Kidney capillary endothelial cell (primary cell): ENCODE measurements around the gene TNPO1.
A peak's percentile ranks its signal among the peaks of the same experiment; 100 is the strongest.

ENCODE experiments used
- DNase-seq: peaks from one replicate; pipeline ENCODE4 v3.0.0-alpha.2; 2018; ENCODE audit warnings: low spot score

TNPO1 gene

GRCh38 chr5:72818866-72819534, 2.5 kb downstream of the TNPO1 start:
- DNase-seq = peak; percentile 53

GRCh38 chr5:72821776-72822175, 5.3 kb downstream of the TNPO1 start:
- DNase-seq = no peak

- DNase-seq = no peak
Observed at GRCh38 chr5:72822944-72823343, 6.5 kb downstream of the TNPO1 start.

- DNase-seq = no peak
Observed at GRCh38 chr5:72829707-72830106, 13.2 kb downstream of the TNPO1 start.

GRCh38 chr5:72830362-72830761, 13.9 kb downstream of the TNPO1 start:
- no peak for DNase-seq

GRCh38 chr5:72831685-72832084, 15.2 kb downstream of the TNPO1 start:
- DNase-seq = no peak

GRCh38 chr5:72834924-72835323, 18.5 kb downstream of the TNPO1 start:
- no peak for DNase-seq

- DNase-seq = no peak
Observed at GRCh38 chr5:72835633-72836032, 19.2 kb downstream of the TNPO1 start.

GRCh38 chr5:72836810-72837209, 20.3 kb downstream of the TNPO1 start:
- no peak for DNase-seq

GRCh38 chr5:72837524-72838096, 21.1 kb downstream of the TNPO1 start:
- no peak for DNase-seq

GRCh38 chr5:72840041-72840440, 23.6 kb downstream of the TNPO1 start:
- no peak for DNase-seq

- DNase-seq = peak; percentile 36
Observed at GRCh38 chr5:72841756-72842535, 25.5 kb downstream of the TNPO1 start.

- DNase-seq = peak; percentile 89
Observed at GRCh38 chr5:72842816-72843215, 26.4 kb downstream of the TNPO1 start.

- DNase-seq = peak; percentile 45
Observed at GRCh38 chr5:72844218-72844603, 27.8 kb downstream of the TNPO1 start.

GRCh38 chr5:72845889-72846288, 29.4 kb downstream of the TNPO1 start:
- DNase-seq = no peak

- DNase-seq = no peak
Observed at GRCh38 chr5:72846483-72846882, 30.0 kb downstream of the TNPO1 start.

GRCh38 chr5:72847439-72847838, 31.0 kb downstream of the TNPO1 start:
- DNase-seq = no peak

GRCh38 chr5:72847989-72848473, 31.6 kb downstream of the TNPO1 start:
- peak; percentile 90 for DNase-seq

GRCh38 chr5:72848474-72849428, 32.3 kb downstream of the TNPO1 start:
- no peak for DNase-seq

- DNase-seq = no peak
Observed at GRCh38 chr5:72849546-72849945, 33.1 kb downstream of the TNPO1 start.

GRCh38 chr5:72850113-72850512, 33.7 kb downstream of the TNPO1 start:
- no peak for DNase-seq

- no peak for DNase-seq
Observed at GRCh38 chr5:72852356-72852755, 35.9 kb downstream of the TNPO1 start.
